H1 (cell line): ENCODE results near the gene ZBTB46. TPM values are rescaled to one million over a fixed set of nuclear protein-coding genes. Genes with fewer than 3 reads are reported as not detected.

Experiments used
- CTCF ChIA-PET: fragments of 300-600 bp; sonication (Branson Sonifier 250); formaldehyde crosslinking; loops from one replicate; lab custom pipeline; 2021; ENCODE audit not compliant: partially characterized antibody; lab: Charles Lee
- POLR2A ChIA-PET: fragments of 300-600 bp; sonication (Branson Sonifier 250); formaldehyde crosslinking; loops from one replicate; lab custom pipeline; 2021; ENCODE audit warnings: inconsistent platforms; ENCODE audit not compliant: partially characterized antibody; lab: Charles Lee
- DNase-seq, 2 experiments: peaks; one replicate each; pipeline versions ENCODE4 v3.0.0 to v3.0.0-alpha.2; 2010 to 2022; ENCODE audit warnings: low spot score in 2 of 2, low read depth in 1 of 2, mixed read lengths in 1 of 2
- FAIRE-seq: peaks from 2 replicates; lab custom pipeline; 2011; peaks lifted over from hg19 to GRCh38; lab: Jason Lieb, UNC
- H2AFZ ChIP-seq: 2 replicates; pipeline ENCODE4 v1.8.1; 2012; ENCODE audit warnings: low read length, inconsistent platforms
- H2AK5ac ChIP-seq: 2 replicates; pipeline ENCODE4 v1.6.1; 2013; ENCODE audit warnings: low read depth, low read length
- H2BK120ac ChIP-seq: replicated peaks from 2 replicates; pipeline ENCODE3; 2013; ENCODE audit warnings: low read depth, low read length, inconsistent platforms
- H2BK12ac ChIP-seq: 2 replicates; pipeline ENCODE4 v1.6.1; 2013; ENCODE audit warnings: low read depth, low read length
- H2BK15ac ChIP-seq: 2 replicates; pipeline ENCODE4 v1.6.1; 2013; ENCODE audit warnings: low read length
- H2BK20ac ChIP-seq: 2 replicates; pipeline ENCODE4 v1.6.1; 2013; ENCODE audit warnings: low read length
- H2BK5ac ChIP-seq: 2 replicates; pipeline ENCODE4 v1.6.1; 2013; ENCODE audit warnings: low read depth, low read length
- H3K14ac ChIP-seq: 2 replicates; pipeline ENCODE4 v1.6.1; 2013; ENCODE audit warnings: inconsistent platforms; ENCODE audit not compliant: insufficient read length
- H3K18ac ChIP-seq: 2 replicates; pipeline ENCODE4 v1.6.1; 2013; ENCODE audit warnings: low read length; ENCODE audit errors: extremely low read depth
- H3K23ac ChIP-seq: 2 replicates; pipeline ENCODE4 v1.6.1; 2013; ENCODE audit warnings: inconsistent platforms; ENCODE audit not compliant: insufficient read length
- H3K23me2 ChIP-seq: 2 replicates; pipeline ENCODE4 v1.6.1; 2013; ENCODE audit warnings: low read depth, low read length
- H3K27ac ChIP-seq: 2 replicates; pipeline ENCODE4 v1.6.1; 2011; ENCODE audit warnings: low read depth, low read length, inconsistent platforms
- H3K27me3 ChIP-seq, 4 experiments: replicated peaks in 1 of 4; 1 replicate in 1 of 4; 2 replicates in 3 of 4; pipeline versions ENCODE4 v1.6.1 to v1.8.1; 2011 to 2013; ENCODE audit warnings: low read length in 3 of 4, mild to moderate bottlenecking in 3 of 4, inconsistent platforms in 2 of 4, mixed read lengths in 2 of 4, moderate library complexity in 1 of 4; ENCODE audit not compliant: control insufficient read depth in 3 of 4, insufficient read depth in 3 of 4; ENCODE audit errors: extremely low read depth in 1 of 4
- H3K36me3 ChIP-seq, 4 experiments: 2 replicates each; pipeline versions ENCODE4 v1.6.1 to v1.8.1; 2011 to 2013; ENCODE audit warnings: mild to moderate bottlenecking in 4 of 4, low read length in 3 of 4, moderate library complexity in 2 of 4, control low read depth in 1 of 4, inconsistent platforms in 1 of 4; ENCODE audit not compliant: insufficient read depth in 4 of 4, control insufficient read depth in 2 of 4
- H3K4ac ChIP-seq: replicated peaks from 2 replicates; pipeline ENCODE3; 2013; ENCODE audit warnings: low read length, low read depth, mixed read lengths, inconsistent platforms; ENCODE audit not compliant: insufficient read length
- H3K4me1 ChIP-seq, 4 experiments: replicated peaks in 1 of 4; 1 replicate in 1 of 4; 2 replicates in 3 of 4; pipeline versions ENCODE4 v1.6.1 to v1.8.1; 2011 to 2013; ENCODE audit warnings: low read length in 3 of 4, inconsistent platforms in 2 of 4, mixed read lengths in 1 of 4; ENCODE audit not compliant: insufficient read depth in 4 of 4, control insufficient read depth in 3 of 4
- H3K4me2 ChIP-seq, 2 experiments: 2 replicates each; pipeline versions ENCODE4 v1.6.1 to v1.8.1; 2011 to 2013; ENCODE audit warnings: low read depth in 2 of 2, low read length in 2 of 2, control low read depth in 1 of 2, inconsistent platforms in 1 of 2, mild to moderate bottlenecking in 1 of 2; ENCODE audit not compliant: insufficient read depth in 1 of 2
- H3K4me3 ChIP-seq, 4 experiments: fragments of 200-600, 300-600 bp in 1 of 4; sonication (generic), shearing (Covaris generic), sonication (Bioruptor Twin) in 1 of 4; 2 replicates each; pipeline versions ENCODE4 v1.5.1 to v1.8.1; 2011 to 2016; ENCODE audit warnings: low read length in 4 of 4, low read depth in 3 of 4, control low read depth in 2 of 4, inconsistent platforms in 2 of 4, mild to moderate bottlenecking in 2 of 4, mixed read lengths in 1 of 4, moderate library complexity in 1 of 4; ENCODE audit not compliant: insufficient read depth in 2 of 4; ENCODE audit errors: extremely low read depth in 1 of 4
- H3K56ac ChIP-seq: replicated peaks from 2 replicates; pipeline ENCODE3; 2013; ENCODE audit warnings: low read depth, mild to moderate bottlenecking, mixed read lengths, low read length, inconsistent platforms; ENCODE audit not compliant: insufficient read length
- H3K79me1 ChIP-seq: 2 replicates; pipeline ENCODE4 v1.6.1; 2013; ENCODE audit warnings: low read depth, low read length, control low read depth
- H3K79me2 ChIP-seq, 2 experiments: 2 replicates each; pipeline versions ENCODE4 v1.6.1 to v1.8.1; 2012 to 2013; ENCODE audit warnings: low read length in 2 of 2, mild to moderate bottlenecking in 2 of 2, inconsistent platforms in 1 of 2; ENCODE audit not compliant: insufficient read depth in 2 of 2, control insufficient read depth in 1 of 2
- H3K9ac ChIP-seq, 4 experiments: replicated peaks in 1 of 4; 1 replicate in 1 of 4; 2 replicates in 3 of 4; pipeline versions ENCODE4 v1.6.1 to v1.8.1; 2011 to 2013; ENCODE audit warnings: low read depth in 3 of 4, low read length in 3 of 4, control low read depth in 2 of 4, mild to moderate bottlenecking in 2 of 4, moderate library complexity in 2 of 4, inconsistent platforms in 1 of 4; ENCODE audit errors: extremely low read depth in 1 of 4
- H3K9me3 ChIP-seq, 2 experiments: 2 replicates each; pipeline versions ENCODE4 v1.6.1 to v1.8.1; 2012 to 2013; ENCODE audit warnings: mild to moderate bottlenecking in 2 of 2, moderate library complexity in 2 of 2, control low read depth in 1 of 2, inconsistent platforms in 1 of 2, low read depth in 1 of 2, low read length in 1 of 2, mixed read lengths in 1 of 2; ENCODE audit not compliant: insufficient read depth in 2 of 2
- H4K20me1 ChIP-seq, 2 experiments: replicated peaks in 1 of 2; 2 replicates each; pipeline versions ENCODE3 to v1.8.1; 2011 to 2013; ENCODE audit warnings: inconsistent platforms in 2 of 2, low read length in 2 of 2, mild to moderate bottlenecking in 1 of 2; ENCODE audit not compliant: insufficient read depth in 2 of 2, control insufficient read depth in 1 of 2
- H4K5ac ChIP-seq: 2 replicates; pipeline ENCODE4 v1.6.1; 2013; ENCODE audit warnings: low read length, low read depth, mixed read lengths, inconsistent platforms; ENCODE audit not compliant: insufficient read length
- H4K8ac ChIP-seq: 2 replicates; pipeline ENCODE4 v1.8.0; 2013; ENCODE audit warnings: mild to moderate bottlenecking, moderate library complexity, low read length, inconsistent platforms; ENCODE audit not compliant: insufficient read depth; ENCODE audit errors: extremely low read depth
- H4K91ac ChIP-seq: replicated peaks from 2 replicates; pipeline ENCODE3; 2013; ENCODE audit warnings: low read length, mixed read lengths, inconsistent platforms; ENCODE audit not compliant: insufficient read length
- ATF2 ChIP-seq: IDR thresholded peaks from 2 replicates; pipeline ENCODE4 v1.6.1; 2012; ENCODE audit warnings: low read length, inconsistent platforms
- CHD2 ChIP-seq: IDR thresholded peaks from 2 replicates; pipeline ENCODE4 v1.6.1; 2012; ENCODE audit warnings: low read length, improper control_type of control experiment
- HDAC2 ChIP-seq, 2 experiments: fragments of 300-600 bp in 1 of 2; sonication (generic) in 1 of 2; IDR thresholded peaks; 2 replicates each; pipeline ENCODE4 v1.6.1; 2011 to 2012; ENCODE audit warnings: low read depth in 2 of 2, low read length in 2 of 2, mild to moderate bottlenecking in 2 of 2, moderate library complexity in 2 of 2, borderline replicate concordance in 1 of 2, inconsistent platforms in 1 of 2
- POLR2AphosphoS5 ChIP-seq: IDR thresholded peaks from 2 replicates; pipeline ENCODE4 v1.6.1; 2011; ENCODE audit warnings: low read depth, low read length
- RFX5 ChIP-seq: IDR thresholded peaks from 2 replicates; pipeline ENCODE4 v1.6.1; 2011; ENCODE audit warnings: low read depth, low read length, improper control_type of control experiment, borderline replicate concordance
- SIN3A ChIP-seq, 2 experiments: IDR thresholded peaks in 1 of 2; conservative IDR thresholded peaks in 1 of 2; 2 replicates each; pipeline ENCODE4 v1.6.1; 2011 to 2012; ENCODE audit warnings: low read length in 2 of 2, improper control_type of control experiment in 1 of 2, low read depth in 1 of 2, mild to moderate bottlenecking in 1 of 2
- SP2 ChIP-seq: IDR thresholded peaks from 2 replicates; pipeline ENCODE4 v1.6.1; 2012; ENCODE audit warnings: mild to moderate bottlenecking, low read length, inconsistent platforms
- USF2 ChIP-seq: IDR thresholded peaks from 2 replicates; pipeline ENCODE4 v1.6.1; 2011; ENCODE audit warnings: low read length, improper control_type of control experiment
- WGBS, 2 experiments: shearing (Covaris generic) in 1 of 2; methylation state at CpG; one replicate each; pipeline versions ENCODE4 v1.1.6 to v1.1.7; 2013 to 2015; ENCODE audit warnings: low lambda C conversion rate in 2 of 2, mixed read lengths in 2 of 2, inconsistent platforms in 1 of 2, low coverage in 1 of 2, missing lambda C conversion rate in 1 of 2; ENCODE audit not compliant: insufficient replicate concordance in 2 of 2, insufficient coverage in 1 of 2, insufficient read length in 1 of 2; ENCODE audit errors: extremely low coverage in 1 of 2, missing lambda C conversion rate in 1 of 2; 5-methylcytosine and 5-hydroxymethylcytosine counted together
- polyA plus RNA-seq, 7 experiments: library from polyadenylated mRNA; depleted of rRNA in 3 of 7; stranded (reverse) in 5 of 7; unstranded in 2 of 7; fragments of >200 nt in 5 of 7; fragments of 200-250 nt in 2 of 7; gene quantifications; 1 replicate in 5 of 7; 2 replicates in 1 of 7; 4 replicates in 1 of 7; pipeline versions ENCODE4 v1.2.1 to v1.2.3, GENCODE V29; 2011 to 2013; ENCODE audit warnings: missing spikeins in 2 of 7, mixed read lengths in 2 of 7
- total RNA-seq: library from RNA; stranded (reverse); fragmentation: NEBNext Ultra II Directional; extraction: Animal tissue kit (Norgen Biotek cat#: 25700); gene quantifications from 2 replicates; pipeline ENCODE4 v1.2.1, GENCODE V29; 2021
- TF ChIP-seq, protein P1 (sequence below): IDR thresholded peaks from 2 replicates; pipeline ENCODE4 v1.6.1; 2011; ENCODE audit warnings: low read depth, mild to moderate bottlenecking, low read length; ENCODE audit not compliant: insufficient read depth

The ZBTB46 gene
- total and polyA plus RNA-seq, 2 of the 8 experiments (the other 6 are each of a cell fraction or from before 2014, with no cell fraction given), result 6.4 to 22.4 TPM

DNA sequence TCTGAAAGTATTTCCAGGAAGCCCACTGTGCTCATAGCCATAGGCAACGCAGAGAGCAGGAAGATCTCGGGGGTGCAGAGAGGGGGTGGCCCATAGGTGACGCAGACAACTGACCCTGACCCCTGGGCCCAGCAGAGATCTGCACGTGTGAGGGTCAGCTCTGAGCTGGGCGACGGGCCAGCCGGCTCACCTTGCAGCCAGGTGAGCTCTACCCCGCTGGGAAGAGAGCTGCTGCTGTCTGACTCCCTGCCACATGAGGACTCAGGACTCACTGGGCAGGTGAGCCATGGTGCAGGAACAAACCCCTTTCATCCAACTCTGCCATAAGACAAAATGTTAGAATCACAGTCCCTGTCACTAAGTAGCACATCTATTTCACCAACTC, 19.6 kb downstream of the ZBTB46 start:
- H3K9me3 ChIP-seq, result no peaks in the 10 kb centered on the region; a peak in 1 of 4 replicates
- peak overlapping the region; percentile 35 for H4K8ac ChIP-seq
- no peak overlapping the region for H2BK15ac ChIP-seq
- no peak overlapping the region for H3K27ac ChIP-seq
- H4K5ac ChIP-seq, result no peak overlapping the region
- ChIA-PET CTCF (interaction anchor here (1.1 to 3.7 kb wide), 5 partner anchors 12 to 274 kb away, joined by 3 to 20 read pairs (median 6); partner anchors contain the start of gene PTK6), POLR2A (interaction anchor here (1.2 to 1.4 kb wide), 2 partner anchors 10 to 73 kb away, joined by 4 to 5 read pairs; no protein-coding TSS in a partner anchor)
- DNase-seq, result no peak
- H2BK12ac ChIP-seq, result no peak overlapping the region
- no peaks in the 10 kb centered on the region for H3K23me2 ChIP-seq
- no peak overlapping the region for H3K23ac ChIP-seq
- no peak overlapping the region for H3K18ac ChIP-seq
- H2AFZ ChIP-seq, result no peak overlapping the region
- no peak overlapping the region for H3K4ac ChIP-seq
- peaks cover 0 to 29% of the 10 kb centered on the region in 2 experiments; a peak in 3 of 4 replicates for H3K79me2 ChIP-seq
- no peak overlapping the region for H2BK120ac ChIP-seq
- H2BK5ac ChIP-seq, result no peak overlapping the region
- FAIRE-seq, result no peak
- no peak overlapping the region for H2BK20ac ChIP-seq
- H3K36me3 ChIP-seq, result no peaks in the 10 kb centered on the region
- H3K4me1 ChIP-seq, result peaks cover 0 to 4% (median 1%) of the 10 kb centered on the region in 4 experiments; a peak in 4 of 7 replicates
- H3K4me2 ChIP-seq, result no peak overlapping the region
- no peak overlapping the region for H3K9ac ChIP-seq
- H4K91ac ChIP-seq, result no peak overlapping the region
- no peak overlapping the region for H3K14ac ChIP-seq
- H2AK5ac ChIP-seq, result no peak overlapping the region
- H4K20me1 ChIP-seq, result peaks cover 0 to 19% of the 10 kb centered on the region in 2 experiments
- H3K56ac ChIP-seq, result no peak overlapping the region
- no peaks in the 10 kb centered on the region for H3K27me3 ChIP-seq
- peaks cover 24% of the 10 kb centered on the region for H3K79me1 ChIP-seq
- 87% methylated on average over 8 of the region's 8 CpGs; no CpG with 5 or more reads in 1 of the 2 experiments for WGBS, 2 experiments
- no peak overlapping the region for H3K4me3 ChIP-seq
- TF ChIP-seq SP2 (no peak), RFX5 (no peak), CHD2 (no peak), USF2 (no peak), POLR2AphosphoS5 (no peak), HDAC2 (IDR thresholded peaks at IDR 0.05; ENCODE audit: borderline replicate concordance in 1 of 2, low read depth in 2 of 2, low read length in 2 of 2) (no peak), SIN3A (conservative IDR thresholded peaks at IDR 0.05 in 1 of 2, IDR thresholded peaks at IDR 0.05 in 1 of 2; ENCODE audit: low read depth in 1 of 2, low read length in 2 of 2) (no peak), ATF2 (no peak)
- TF ChIP-seq, protein P1, sequence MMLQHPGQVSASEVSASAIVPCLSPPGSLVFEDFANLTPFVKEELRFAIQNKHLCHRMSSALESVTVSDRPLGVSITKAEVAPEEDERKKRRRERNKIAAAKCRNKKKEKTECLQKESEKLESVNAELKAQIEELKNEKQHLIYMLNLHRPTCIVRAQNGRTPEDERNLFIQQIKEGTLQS, result no peak
